Naive B cell (primary cell): ENCODE results near the gene ARMCX5. TPM values are rescaled to one million over a fixed set of nuclear protein-coding genes. Genes with fewer than 3 reads are reported as not detected.
A peak's percentile ranks its signal among the peaks of the same experiment; 100 is the strongest.

Experiments used
- ATAC-seq, 2 donors: fragments of 150-1000 bp; cut with Tn5 transposase; 2 replicates each; pipeline ENCODE4 v1.10.0; 2021; ENCODE audit warnings: low read depth in 2 of 2, mild to moderate bottlenecking in 2 of 2, moderate library complexity in 2 of 2
- DNase-seq: peaks from one replicate; pipeline ENCODE4 v3.0.0; 2022
- H3K27ac Mint-ChIP-seq, 6 donors: one replicate each; pipeline ENCODE4 v1.8.0; 2020 to 2022; ENCODE audit warnings: mild to moderate bottlenecking in 6 of 6, mixed read lengths in 6 of 6, moderate library complexity in 5 of 6, inconsistent platforms in 2 of 6
- H3K27me3 Mint-ChIP-seq, 3 donors: one replicate each; pipeline ENCODE4 v1.8.0; 2021 to 2022; ENCODE audit warnings: mixed read lengths in 3 of 3, mild to moderate bottlenecking in 1 of 3
- H3K36me3 Mint-ChIP-seq, 2 donors: one replicate each; pipeline ENCODE4 v1.8.0; 2020 to 2022; ENCODE audit warnings: mixed read lengths in 2 of 2, inconsistent platforms in 1 of 2, mild to moderate bottlenecking in 1 of 2
- H3K4me1 Mint-ChIP-seq, 3 donors: one replicate each; pipeline ENCODE4 v1.8.0; 2020 to 2022; ENCODE audit warnings: mixed read lengths in 3 of 3, inconsistent platforms in 1 of 3, mild to moderate bottlenecking in 1 of 3, moderate library complexity in 1 of 3
- H3K4me3 Mint-ChIP-seq, 8 donors: one replicate each; pipeline ENCODE4 v1.8.0; 2020 to 2022; ENCODE audit warnings: mild to moderate bottlenecking in 8 of 8, mixed read lengths in 8 of 8, moderate library complexity in 8 of 8, inconsistent platforms in 2 of 8
- H3K9me3 Mint-ChIP-seq, 7 donors: one replicate each; pipeline ENCODE4 v1.8.0; 2020 to 2022; ENCODE audit warnings: mixed read lengths in 7 of 7, mild to moderate bottlenecking in 5 of 7, inconsistent platforms in 2 of 7, moderate library complexity in 1 of 7
- polyA plus RNA-seq, 6 donors: library from polyadenylated mRNA; unstranded; fragments of 300-500 nt; fragmentation: Illumina TruSeq; gene quantifications; one replicate each; pipeline ENCODE4 v1.2.3, GENCODE V29; 2021; ENCODE audit warnings: low read depth in 6 of 6

ARMCX5 gene
- polyA plus RNA-seq, 6 donors from 2014 or later = 6.9 to 18.9 (median 10.2) TPM

DNA sequence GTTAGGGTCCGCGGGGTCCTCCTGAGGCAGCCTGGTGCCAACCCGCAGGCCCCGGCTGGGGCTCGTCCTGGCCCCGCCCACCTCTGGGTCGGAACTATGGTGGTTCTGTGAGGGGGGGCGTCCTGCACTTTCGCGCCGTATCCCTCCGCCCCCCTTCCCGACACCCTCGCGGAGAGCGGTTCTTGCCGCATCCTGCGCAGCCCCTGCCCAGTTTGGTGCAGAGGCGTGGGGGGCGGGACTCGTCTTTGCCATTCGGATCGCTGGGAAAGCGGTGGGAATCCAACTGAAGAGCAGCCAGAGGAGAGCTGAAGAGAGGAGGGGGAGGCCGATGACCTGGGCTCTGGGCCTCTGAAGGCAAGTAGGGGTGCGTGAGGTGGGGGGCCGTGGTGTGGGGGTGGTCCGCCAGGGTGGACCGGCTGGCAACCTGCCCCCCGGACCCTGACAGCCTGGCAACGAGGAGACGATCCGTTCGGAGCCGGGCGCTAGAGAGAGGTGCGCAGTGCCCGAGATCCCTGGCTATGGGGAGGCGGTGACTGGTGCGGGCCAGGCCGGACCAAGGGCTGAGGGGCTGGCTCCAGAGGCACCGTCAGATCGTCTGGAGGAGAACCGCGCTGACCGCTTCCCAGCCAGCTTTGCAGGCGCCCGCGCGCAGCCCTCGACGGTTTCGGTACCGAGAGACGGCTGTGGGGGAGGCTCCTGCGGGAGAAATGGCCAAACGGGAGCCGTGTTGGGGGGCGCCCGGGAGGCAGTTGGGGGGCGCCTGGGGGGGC is 52.1 kb downstream of the ARMCX5 start, which contains the start of gene GPRASP1:
GPRASP1 (plus strand) TSS at position 242 of the 770 bp plus-strand sequence. CDS start 2,431 bp downstream, outside the sequence.
- peak within 1 kb of the TSS; percentile 93 to 100 (median 98) for H3K4me3 Mint-ChIP-seq
- peaks cover 0 to 13% (median 2%) of the 10 kb centered on the region in 7 donors for H3K9me3 Mint-ChIP-seq
- peaks cover 6 to 15% of the 10 kb centered on the region in 2 donors for H3K36me3 Mint-ChIP-seq
- no peaks in the 10 kb centered on the region for H3K27me3 Mint-ChIP-seq
- peak; percentile 58 for DNase-seq
- peak; percentile 69 to 75 for ATAC-seq
- peaks cover 13 to 19% (median 17%) of the 10 kb centered on the region in 3 donors for H3K4me1 Mint-ChIP-seq
- peak within 1 kb of the TSS; percentile 75 to 96 (median 86) for H3K27ac Mint-ChIP-seq

DNA sequence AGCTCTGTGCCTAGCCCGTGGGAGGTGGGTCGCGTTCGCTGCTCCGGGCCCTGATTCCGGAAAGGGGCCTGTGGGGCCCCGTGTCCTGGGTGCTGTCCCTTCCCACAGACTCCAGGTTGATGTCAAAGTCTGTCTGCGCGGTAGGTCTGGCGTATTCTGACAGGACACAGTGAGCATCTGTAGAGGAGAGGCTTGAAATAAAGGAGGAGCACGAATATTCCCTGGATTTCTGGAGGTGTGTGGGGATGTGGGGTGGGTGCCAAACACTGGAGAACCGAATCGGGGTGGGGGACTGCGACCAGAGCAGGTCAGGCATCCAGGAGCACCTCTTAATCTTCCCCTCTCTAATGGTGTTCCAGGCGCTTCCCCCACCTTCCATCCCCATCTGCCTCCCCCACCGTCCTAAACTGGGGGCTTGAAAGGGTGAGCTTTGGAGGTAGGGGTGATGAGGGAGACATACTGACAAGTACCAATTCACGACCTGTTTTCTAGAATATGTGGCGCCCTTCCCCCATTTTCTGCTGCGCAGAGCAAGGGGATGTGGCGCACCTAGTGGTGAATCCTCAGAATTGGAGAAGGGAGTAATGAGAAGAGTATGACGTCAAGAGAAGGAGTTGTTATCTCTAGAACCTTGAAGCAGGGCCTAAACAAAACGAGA is 52.8 kb downstream of the ARMCX5 start:
- Mint-ChIP-seq H3K27me3 (no peaks in the 10 kb centered on the region), H3K4me1 (peaks cover 13 to 22% (median 18%) of the 10 kb centered on the region in 3 donors), H3K4me3 (peak overlapping the region; percentile 89 to 100 (median 98)), H3K36me3 (peaks cover 6 to 16% of the 10 kb centered on the region in 2 donors), H3K9me3 (peaks cover 0 to 15% (median 2%) of the 10 kb centered on the region in 7 donors), H3K27ac (peak overlapping the region; percentile 75 to 96 (median 86))
- peak; percentile 71 to 73 for ATAC-seq
- peak; percentile 38 for DNase-seq

Other genes with a start within 250 kb of the ARMCX5 start
- not detected for gene NXF2B, start 159.5 kb upstream of the ARMCX5 start, polyA plus RNA-seq
- gene TCP11X2, start 127.7 kb upstream of the ARMCX5 start, polyA plus RNA-seq = not detected
- not detected for gene TMSB15A, start 82.8 kb upstream of the ARMCX5 start, polyA plus RNA-seq
- 1 to 10 TPM in 5 of 6 donors, not detected in 1; 1.2 to 4.8 (median 3.0) TPM for gene GPRASP1, start 52.0 kb downstream of the ARMCX5 start, polyA plus RNA-seq
- gene GPRASP2, start 112.9 kb downstream of the ARMCX5 start, polyA plus RNA-seq = 1 to 10 TPM in 1 of 6 donors, under 1 TPM in 5; 0.19 to 2.9 (median 0.27) TPM
- under 1 TPM in 4 of 6 donors, not detected in 2; 0.23 to 0.57 (median 0.38) TPM for gene GPRASP3, start 121.2 kb downstream of the ARMCX5 start, polyA plus RNA-seq